Activated CD8-positive, alpha-beta memory T cell treated with anti-CD3 and anti-CD28 coated beads for 36 hours (primary cell): ENCODE data around the gene FBLN5. TPM values are rescaled to one million over a fixed set of nuclear protein-coding genes. Genes with fewer than 3 reads are reported as not detected.

Experiments
- CTCF ChIA-PET: fragments of 350-600 bp; sonication (Branson Sonifier 250); formaldehyde crosslinking; loops from one replicate; lab custom pipeline; 2021; ENCODE audit warnings: antibody characterized with exemption; lab: Charles Lee
- POLR2A ChIA-PET: fragments of 350-600 bp; sonication (Branson Sonifier 250); formaldehyde crosslinking; loops from one replicate; lab custom pipeline; 2021; ENCODE audit warnings: antibody characterized with exemption; lab: Charles Lee
- total RNA-seq, 2 experiments: library from RNA; stranded (reverse); gene quantifications; one replicate each; pipeline ENCODE4 v1.2.3, GENCODE V29; 2021

The FBLN5 gene
- total RNA-seq, 2 experiments from 2014 or later: 0.51 to 0.84 TPM

DNA sequence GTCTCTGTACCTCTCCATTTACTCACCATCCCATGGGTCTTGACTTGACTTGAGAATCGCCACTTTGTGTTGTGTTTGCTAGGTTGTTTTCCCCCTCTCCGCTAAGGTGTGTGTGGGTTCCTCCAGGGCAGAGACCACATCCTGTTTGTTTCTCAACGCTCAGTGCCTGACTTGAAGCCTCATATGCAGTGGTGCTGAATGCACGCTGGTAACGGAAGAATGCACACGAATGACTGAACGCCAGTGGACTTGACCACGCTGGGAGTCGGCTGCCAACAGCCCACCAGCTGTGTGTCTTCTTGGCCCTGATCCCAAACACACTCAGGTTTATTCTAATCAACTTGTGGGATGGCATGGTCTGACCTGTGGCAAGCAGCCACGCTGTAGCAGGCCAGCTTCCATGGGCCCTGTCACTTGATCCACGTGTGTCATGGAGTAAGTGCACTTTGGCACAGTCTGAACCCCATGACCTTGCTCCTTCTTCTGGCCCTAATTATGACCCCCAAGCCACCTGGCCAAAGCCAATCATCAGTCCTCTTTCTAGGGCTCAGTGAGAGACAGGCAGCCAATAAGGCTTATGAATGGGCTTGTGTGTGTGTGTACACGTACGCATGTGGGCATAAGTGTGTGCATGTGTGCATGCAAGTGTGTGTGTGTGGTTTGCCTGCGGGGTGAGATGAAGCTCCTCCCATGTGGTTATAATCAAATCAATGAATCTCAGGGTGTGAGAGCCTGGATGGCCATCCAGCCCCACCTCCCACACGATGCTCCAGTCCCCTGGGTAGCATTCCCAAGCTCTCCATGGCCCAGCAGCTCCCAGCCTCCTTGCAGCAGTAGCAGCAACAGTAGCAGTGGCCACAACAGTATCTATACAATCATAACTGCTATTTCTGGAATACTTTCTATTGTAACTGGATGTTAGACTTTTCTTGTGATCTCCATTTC is 73.8 kb downstream of the FBLN5 start:
- POLR2A ChIA-PET: no interaction called here
- CTCF ChIA-PET: no interaction called here

DNA sequence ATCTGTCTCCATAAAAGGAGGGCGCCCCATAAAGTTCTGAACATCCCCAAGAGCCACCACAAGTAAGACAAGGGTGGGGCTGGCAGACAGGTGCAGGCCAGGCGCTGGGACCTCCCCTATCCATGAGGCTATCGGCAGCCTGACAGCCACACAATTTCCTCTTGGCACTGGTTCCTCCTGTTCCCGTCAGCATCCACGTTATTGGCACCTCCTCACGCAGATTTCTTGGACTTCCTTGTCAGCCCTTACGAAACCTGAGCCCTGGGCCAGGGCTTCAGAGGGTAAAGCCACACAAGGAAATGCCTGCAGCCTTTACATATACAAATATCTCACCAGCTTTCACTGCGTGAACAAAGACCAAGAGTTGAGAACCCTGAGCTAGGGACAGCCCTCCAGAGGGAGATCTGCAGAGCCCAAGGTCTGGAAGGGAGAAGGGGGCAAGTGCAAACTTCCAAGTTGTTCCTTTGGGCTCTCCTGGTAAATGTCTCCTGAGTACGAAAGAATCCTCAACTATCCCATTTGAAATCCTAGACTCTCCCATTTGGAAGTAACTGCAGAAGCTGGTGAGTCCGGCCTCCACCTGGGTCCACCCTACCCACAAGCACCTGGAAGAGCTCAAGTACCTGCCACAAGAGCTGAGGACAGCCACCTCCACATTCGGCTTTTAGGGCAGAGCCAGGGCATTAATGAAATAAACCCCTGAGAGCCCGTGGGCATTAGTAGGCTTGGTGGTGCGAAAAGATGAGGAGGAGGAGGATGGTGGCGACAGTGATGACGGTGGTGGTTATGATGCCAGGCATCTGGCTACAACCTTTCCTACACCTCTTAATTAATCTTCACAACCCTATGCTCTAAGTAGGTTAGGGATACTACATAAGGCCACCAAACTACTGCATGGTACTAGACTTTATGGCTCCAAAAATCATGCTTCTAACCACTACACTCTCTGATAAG is 74.7 kb downstream of the FBLN5 start:
- ChIA-PET CTCF (no interaction called here), POLR2A (interaction anchor here (0.8 to 1.2 kb wide), 2 partner anchors 10 to 37 kb away, joined by 3 read pairs; no protein-coding TSS in a partner anchor)

DNA sequence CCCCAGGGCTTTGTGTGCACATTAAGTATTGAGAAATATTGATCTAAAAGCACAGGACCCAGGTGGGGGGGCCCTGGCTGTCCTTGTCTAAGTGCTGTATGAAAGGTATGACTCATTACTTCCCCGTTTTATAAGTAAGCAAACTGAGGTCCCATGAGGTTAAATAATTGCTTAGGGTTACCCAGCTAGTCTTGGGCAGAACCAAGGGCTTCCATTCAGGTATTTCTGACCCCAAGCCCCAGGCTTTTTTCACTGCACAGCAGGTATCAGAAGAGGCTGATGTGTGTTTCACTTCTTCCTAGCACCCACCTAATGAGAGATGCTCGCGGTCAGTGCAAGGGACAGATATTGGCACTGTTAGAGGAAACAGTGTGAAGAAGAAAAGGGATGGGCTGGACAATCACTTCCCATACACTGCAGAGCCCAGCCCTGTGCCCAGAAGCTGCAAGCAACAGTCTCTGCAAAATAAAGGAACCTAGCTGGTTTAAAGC is 75.4 kb downstream of the FBLN5 start:
- CTCF ChIA-PET: interaction anchor here (0.7 to 1.2 kb wide), 2 partner anchors 13 to 168 kb away, joined by 3 to 6 read pairs; no protein-coding TSS in a partner anchor
- POLR2A ChIA-PET: interaction anchor here (0.6 to 1.2 kb wide), 3 partner anchors 9 to 37 kb away, joined by 3 to 4 read pairs (median 3); no protein-coding TSS in a partner anchor

DNA sequence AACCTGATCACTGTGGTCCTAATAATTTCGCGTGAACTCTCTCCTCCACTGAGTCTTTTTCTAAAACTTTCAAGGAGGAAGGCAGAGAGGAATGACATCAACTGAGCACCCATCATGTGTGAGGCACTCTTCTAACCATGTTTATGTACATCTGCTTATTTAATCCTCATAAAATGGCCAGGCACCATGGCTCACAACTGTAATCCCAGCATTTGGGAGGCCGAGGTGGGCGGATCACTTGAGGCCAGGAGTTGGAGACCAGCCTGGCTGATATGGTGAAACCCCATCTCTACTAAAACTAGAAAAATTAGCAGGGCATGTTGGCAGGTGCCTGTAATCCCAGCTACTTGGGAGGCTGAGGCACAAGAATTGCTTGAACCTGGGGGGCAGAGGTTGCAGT is 76.1 kb downstream of the FBLN5 start:
- POLR2A ChIA-PET: interaction anchor here (0.8 to 1.2 kb wide), 2 partner anchors 8 to 36 kb away, joined by 3 read pairs; no protein-coding TSS in a partner anchor
- CTCF ChIA-PET: interaction anchor here (0.7 to 1.2 kb wide), 2 partner anchors 13 to 169 kb away, joined by 3 to 6 read pairs; no protein-coding TSS in a partner anchor

DNA sequence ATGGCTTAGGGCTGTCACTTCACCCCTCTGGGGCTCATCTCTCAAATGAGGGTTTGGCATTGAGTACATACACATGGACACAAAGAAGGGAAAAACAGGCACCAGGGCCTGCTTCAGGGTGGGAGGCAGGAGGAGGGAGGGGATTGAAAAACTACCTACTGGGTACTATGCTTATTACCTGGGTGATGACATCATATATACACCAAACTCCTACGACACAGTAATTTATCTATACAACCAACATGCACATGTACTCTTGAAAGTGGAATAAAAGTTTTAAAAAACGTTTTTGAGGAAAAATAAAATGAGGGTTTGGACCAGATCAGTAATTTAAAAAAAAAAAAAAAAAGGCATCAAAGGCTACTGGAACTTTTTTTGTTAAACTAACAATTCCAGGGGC is 76.6 kb downstream of the FBLN5 start:
- ChIA-PET CTCF (interaction anchor here (1.2 kb wide), 1 partner anchor 12 kb away, joined by 6 read pairs; no protein-coding TSS in a partner anchor), POLR2A (no interaction called here)

DNA sequence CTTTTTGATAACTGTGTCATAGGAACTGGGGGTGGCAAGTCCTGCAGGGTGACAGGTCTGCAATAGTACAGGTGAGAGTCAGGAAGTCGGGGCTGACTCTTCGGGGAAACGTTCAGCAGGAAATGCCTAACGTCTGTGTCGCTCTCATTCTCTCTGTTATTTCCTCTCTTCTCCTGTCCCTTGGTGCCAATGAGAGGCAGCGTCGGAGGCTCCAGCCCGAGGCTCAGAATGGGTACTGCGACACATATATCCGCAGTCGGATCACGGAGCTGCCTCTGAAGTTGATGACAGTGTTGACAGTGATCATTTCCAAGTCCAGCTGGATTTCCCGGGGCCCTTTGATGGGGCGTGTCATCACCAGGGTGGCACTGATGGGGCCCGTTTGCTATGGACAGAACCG is 77.5 kb downstream of the FBLN5 start:
- ChIA-PET POLR2A (interaction anchor here (0.6 kb wide), 1 partner anchor 10 kb away, joined by 7 read pairs; no protein-coding TSS in a partner anchor), CTCF (interaction anchor here (0.9 kb wide), 1 partner anchor 23 kb away, joined by 3 read pairs; no protein-coding TSS in a partner anchor)

DNA sequence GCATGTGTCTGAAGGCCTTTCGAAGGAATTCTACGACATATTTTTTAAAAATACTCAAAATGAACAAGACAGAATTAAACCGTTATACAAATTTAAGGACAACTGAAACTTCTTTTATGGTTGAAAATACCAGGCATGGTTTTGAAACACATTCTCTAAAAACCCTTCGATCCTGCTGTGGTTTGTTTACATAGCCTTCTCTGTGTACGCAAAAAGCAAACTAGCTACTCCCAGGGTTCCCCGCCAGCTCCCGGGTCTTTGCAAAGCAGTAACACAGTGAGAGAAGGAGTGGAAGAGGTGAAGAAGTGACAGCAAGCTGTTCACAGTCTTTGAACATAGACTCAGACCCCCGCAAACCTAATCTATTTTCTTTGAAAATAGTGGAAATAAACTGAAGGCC is 77.9 kb downstream of the FBLN5 start:
- CTCF ChIA-PET: interaction anchor here (0.9 kb wide), 1 partner anchor 23 kb away, joined by 3 read pairs; no protein-coding TSS in a partner anchor
- POLR2A ChIA-PET: no interaction called here

DNA sequence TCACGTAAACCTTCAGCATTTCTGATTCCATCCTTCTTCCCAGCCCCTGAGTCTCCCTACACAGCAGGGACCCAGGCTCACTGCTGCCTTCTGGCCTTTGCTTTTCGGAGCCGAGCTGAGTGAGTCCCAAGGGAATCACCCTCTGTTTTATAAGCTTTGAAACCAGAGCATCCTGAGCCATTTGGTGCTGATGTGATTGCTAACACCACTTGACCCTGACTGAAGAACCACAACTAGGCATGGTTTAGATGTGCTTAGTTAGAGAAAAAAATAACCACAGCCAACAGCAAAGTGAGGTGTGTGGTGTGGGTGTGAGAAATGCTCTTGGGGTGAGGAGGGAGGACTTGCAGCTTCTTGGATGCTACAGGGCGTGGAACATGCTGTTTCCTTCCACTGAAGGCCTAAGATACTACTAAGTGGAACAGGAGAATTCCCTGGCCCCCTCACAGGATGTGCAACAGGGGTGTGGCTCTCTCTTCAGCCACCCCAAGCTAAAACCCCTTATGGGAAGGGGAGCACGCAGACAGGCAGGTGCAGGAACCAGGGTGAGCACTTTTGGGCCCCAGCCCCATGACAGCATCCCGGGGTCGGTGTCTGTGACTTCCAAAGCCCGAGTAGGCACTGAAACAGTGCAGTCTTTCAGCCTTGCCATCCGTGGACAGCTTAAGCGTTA is 80.0 kb downstream of the FBLN5 start, which contains the start of gene TC2N:
TSS of gene TC2N (minus strand) at position 221 of the 673 bp plus-strand sequence. CDS start 53,767 bp downstream, outside the sequence.
- ChIA-PET CTCF (interaction anchor here (1.3 to 1.8 kb wide), 5 partner anchors 9 to 129 kb away, joined by 3 to 4 read pairs (median 3); no protein-coding TSS in a partner anchor), POLR2A (interaction anchor here (1.3 kb wide), 1 partner anchor 173 kb away, joined by 3 read pairs; no protein-coding TSS in a partner anchor)

DNA sequence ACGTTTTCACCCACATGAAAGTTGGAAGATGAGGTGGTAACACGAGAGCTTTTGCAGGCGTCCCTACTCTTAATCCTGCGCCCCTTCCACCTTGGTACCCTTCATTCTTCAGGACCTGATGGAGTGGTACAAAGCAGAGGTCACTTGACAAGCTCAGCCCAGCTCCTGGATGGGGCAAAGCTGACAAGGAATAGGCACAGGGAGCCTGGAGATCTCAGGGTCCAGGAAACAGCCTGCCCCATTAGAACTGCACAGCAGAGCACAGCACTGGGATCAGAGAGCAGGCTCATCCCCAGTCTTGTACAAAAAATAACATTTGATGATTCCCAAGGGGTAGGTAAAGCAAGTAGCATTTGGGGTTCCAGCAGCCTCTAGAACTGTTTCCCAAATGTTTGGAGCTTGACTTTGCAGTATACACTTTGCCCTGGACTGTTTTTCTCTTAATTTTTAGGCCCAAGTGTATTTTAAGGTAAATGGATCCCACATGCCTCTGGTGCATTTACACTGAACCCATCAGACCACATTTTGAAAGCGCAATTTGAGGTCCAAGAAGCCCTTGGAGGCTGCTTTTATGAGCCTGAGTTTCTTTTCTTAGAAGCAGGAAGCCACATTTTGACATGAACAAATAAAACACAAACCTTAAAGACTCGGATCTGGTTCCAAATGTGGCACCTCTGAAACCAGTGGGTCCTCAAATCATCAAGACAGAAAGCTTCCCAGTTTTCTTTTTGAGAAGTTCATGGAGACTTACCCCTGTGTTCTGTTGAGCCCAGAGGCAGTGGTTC is 80.8 kb downstream of the FBLN5 start:
- ChIA-PET POLR2A (interaction anchor here (1.3 kb wide), 1 partner anchor 174 kb away, joined by 3 read pairs; no protein-coding TSS in a partner anchor), CTCF (interaction anchor here (1.3 to 1.8 kb wide), 5 partner anchors 8 to 130 kb away, joined by 3 to 4 read pairs (median 3); no protein-coding TSS in a partner anchor)

DNA sequence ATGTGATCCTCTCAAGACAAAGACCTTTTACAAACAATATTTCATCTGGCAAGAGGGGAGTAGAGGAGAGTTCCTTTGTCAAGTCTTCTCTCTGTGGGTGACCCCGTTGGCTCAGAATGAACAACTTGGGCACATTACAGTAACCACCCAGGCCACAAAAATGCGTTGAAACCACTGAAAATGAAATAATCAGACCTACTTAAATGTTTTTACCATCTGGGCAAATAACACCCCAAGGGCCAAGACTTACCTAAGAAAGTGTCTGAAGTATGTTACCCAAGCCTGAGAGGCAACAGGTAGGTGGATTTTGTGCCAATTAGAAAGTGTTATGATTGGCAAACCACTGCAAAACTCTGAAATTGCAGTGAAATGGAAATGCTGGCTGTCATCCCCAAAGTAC is 81.4 kb downstream of the FBLN5 start:
- ChIA-PET POLR2A (interaction anchor here (1.3 kb wide), 1 partner anchor 174 kb away, joined by 3 read pairs; no protein-coding TSS in a partner anchor), CTCF (interaction anchor here (1.3 to 1.8 kb wide), 3 partner anchors 7 to 131 kb away, joined by 3 to 4 read pairs (median 4); no protein-coding TSS in a partner anchor)

DNA sequence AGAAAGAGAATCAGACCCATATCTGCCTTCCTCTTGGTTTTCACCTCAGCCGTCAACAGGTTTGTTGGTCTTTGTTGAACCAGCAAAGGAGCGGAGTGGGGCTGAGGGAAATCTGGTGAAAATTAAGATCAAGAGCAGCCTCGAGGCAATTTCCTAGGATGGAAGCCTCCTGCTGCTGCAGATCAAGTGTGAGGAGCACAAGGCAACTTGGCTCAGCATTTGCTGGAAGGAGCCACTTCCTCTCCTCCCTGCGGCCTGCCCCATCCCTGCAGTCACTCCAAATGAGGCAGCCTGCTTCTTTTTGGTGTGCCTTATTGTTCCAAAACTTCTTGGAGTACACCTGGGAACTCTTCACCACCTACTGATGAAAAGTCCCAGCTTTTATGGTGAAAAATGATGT is 85.1 kb downstream of the FBLN5 start:
- ChIA-PET POLR2A (interaction anchor here (1.2 kb wide), 1 partner anchor 9 kb away, joined by 3 read pairs; no protein-coding TSS in a partner anchor), CTCF (interaction anchor here (1.2 kb wide), 1 partner anchor 441 kb away, joined by 4 read pairs; no protein-coding TSS in a partner anchor)

DNA sequence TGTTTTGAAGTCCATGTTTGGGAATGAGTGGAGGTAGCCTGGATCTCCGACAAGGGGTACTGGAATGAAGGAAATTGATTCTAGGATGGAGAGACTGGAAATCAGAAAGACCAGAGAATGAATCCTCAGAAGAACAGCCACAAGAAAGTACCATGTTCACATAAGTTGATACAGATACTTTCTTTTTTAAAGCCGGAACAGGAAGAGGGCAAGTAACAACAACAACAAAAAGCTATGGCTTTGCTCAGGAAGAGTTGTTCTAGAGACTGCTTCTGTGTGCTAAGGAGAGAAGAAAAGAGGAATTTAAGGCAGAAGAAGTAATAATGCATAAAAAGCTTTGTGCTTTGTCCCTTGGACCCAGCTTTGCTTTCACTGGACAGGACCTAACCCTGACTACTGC is 86.4 kb downstream of the FBLN5 start:
- ChIA-PET POLR2A (interaction anchor here (0.6 kb wide), 1 partner anchor 11 kb away, joined by 4 read pairs; no protein-coding TSS in a partner anchor), CTCF (no interaction called here)

DNA sequence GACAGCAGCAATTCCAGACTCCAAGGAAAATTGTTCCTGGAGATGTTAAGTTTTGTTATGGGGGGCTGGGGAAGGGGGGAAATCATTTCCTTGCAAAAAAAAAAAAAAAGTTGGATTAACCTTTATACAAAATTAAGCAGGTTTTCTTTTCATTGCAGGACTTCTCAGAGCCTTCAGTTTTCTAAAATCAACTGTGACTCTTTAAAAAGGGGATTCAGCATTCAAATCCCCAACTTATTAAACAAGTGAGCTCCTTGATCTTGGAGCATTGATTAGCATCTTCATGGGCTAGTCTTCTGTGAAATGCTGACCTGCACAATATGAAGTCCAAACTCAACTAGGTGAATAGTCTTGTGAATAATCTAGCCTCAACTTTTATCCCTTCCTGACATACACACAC is 87.3 kb downstream of the FBLN5 start:
- CTCF ChIA-PET: interaction anchor here (1.3 kb wide), 1 partner anchor 69 kb away, joined by 3 read pairs; no protein-coding TSS in a partner anchor
- POLR2A ChIA-PET: interaction anchor here (0.6 kb wide), 1 partner anchor 10 kb away, joined by 7 read pairs; no protein-coding TSS in a partner anchor

DNA sequence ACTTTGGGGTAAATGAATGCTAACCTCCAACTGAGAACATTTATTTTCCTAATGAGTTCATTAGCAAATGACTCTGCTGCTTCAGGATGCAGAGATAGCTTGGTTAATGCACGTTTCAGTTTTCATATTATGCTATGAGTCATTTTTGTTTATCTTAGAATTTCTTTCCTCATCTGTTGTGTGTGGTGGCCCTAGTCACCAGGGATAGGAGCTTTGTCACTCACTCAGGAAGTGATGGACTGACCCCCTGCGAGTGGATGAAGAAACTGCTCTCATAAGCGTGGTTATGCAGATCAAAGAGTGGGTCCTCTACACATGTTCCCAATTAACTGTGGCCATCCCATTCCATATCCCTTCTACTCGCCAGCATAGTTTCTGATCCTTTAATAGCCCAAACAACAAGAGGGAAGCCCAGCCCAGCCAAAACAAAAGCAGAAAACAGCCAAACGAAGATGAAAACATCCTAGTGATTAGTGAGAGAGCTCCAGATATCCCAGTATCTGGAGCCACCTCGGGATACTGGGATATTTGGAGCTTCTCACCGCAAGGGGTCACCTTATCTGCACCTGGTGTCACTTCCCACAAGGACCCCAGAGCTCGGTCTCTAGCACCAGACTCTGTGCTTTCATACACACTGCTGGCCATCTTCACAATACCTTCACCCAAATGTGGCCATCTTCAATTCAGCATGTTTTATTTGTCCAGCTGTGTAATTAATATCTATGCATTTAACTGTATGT is 88.8 kb downstream of the FBLN5 start:
- POLR2A ChIA-PET: no interaction called here
- CTCF ChIA-PET: interaction anchor here (0.8 to 1.4 kb wide), 5 partner anchors 8 to 68 kb away, joined by 3 to 6 read pairs (median 3); partner anchors contain the start of gene TC2N

DNA sequence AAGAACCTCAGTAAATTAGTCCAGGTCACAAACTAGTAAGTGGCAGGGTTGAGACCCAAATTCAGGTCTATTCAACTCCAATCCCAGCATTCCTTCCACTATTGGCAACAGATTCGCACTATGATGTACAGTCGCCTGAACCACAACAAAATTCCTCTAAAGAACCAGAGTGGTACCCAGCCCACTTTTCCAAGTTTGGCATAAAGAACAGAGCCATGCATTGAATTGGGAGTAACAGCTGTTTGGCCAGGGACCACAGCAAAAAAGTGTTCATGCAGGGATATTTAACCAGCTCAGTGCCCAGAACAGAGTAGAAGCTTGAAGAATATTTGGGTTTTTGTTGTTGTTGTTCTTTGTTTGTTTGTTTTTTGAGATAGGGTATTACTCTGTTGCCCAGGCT is 89.9 kb downstream of the FBLN5 start:
- ChIA-PET POLR2A (no interaction called here), CTCF (interaction anchor here (1.4 kb wide), 1 partner anchor 13 kb away, joined by 6 read pairs; no protein-coding TSS in a partner anchor)
